GM23338 (cell line): ENCODE results near the gene NR3C1. TPM values are rescaled to one million over a fixed set of nuclear protein-coding genes. Genes with fewer than 3 reads are reported as not detected.

Experiments used
- ATAC-seq: fragments of 200-7000 bp; cut with Tn5 transposase; 3 replicates; pipeline ENCODE4 v1.9.1; 2020
- DNase-seq: peaks from one replicate; pipeline ENCODE4 v3.0.0-alpha.2; 2015; ENCODE audit warnings: low spot score
- H2AFZ ChIP-seq: fragments of 200-600 bp; sonication (generic); 2 replicates; pipeline ENCODE4 v1.8.0; 2016; ENCODE audit warnings: antibody characterized with exemption, mild to moderate bottlenecking, moderate library complexity
- H3F3A ChIP-seq: fragments of 200-600 bp; sonication (generic); replicated peaks from 2 replicates; pipeline ENCODE4 v1.8.0; 2017; ENCODE audit warnings: antibody characterized with exemption, mixed run types, low read depth
- H3K27ac ChIP-seq: fragments of 200-600 bp; sonication (generic); 2 replicates; pipeline ENCODE4 v1.6.1; 2016; ENCODE audit warnings: low read depth
- H3K27me3 ChIP-seq: fragments of 200-600 bp; sonication (generic); 2 replicates; pipeline ENCODE4 v1.8.0; 2016; ENCODE audit warnings: mild to moderate bottlenecking, mixed run types, moderate library complexity; ENCODE audit not compliant: insufficient read depth
- H3K36me3 ChIP-seq: fragments of 200-600 bp; sonication (generic); 2 replicates; pipeline ENCODE4 v1.8.0; 2016; ENCODE audit warnings: mild to moderate bottlenecking; ENCODE audit not compliant: insufficient read depth
- H3K4me1 ChIP-seq: fragments of 200-600 bp; sonication (generic); 2 replicates; pipeline ENCODE4 v1.8.0; 2016; ENCODE audit warnings: mild to moderate bottlenecking, moderate library complexity; ENCODE audit not compliant: insufficient read depth
- H3K4me2 ChIP-seq: fragments of 200-600 bp; sonication (generic); 2 replicates; pipeline ENCODE4 v1.7.1; 2017; ENCODE audit warnings: mixed run types
- H3K4me3 ChIP-seq: fragments of 200-600 bp; sonication (generic); 2 replicates; pipeline ENCODE4 v1.6.1; 2016; ENCODE audit warnings: mixed run types
- H3K79me2 ChIP-seq: fragments of 200-600 bp; sonication (generic); replicated peaks from 2 replicates; pipeline ENCODE4 v1.8.0; 2017; ENCODE audit warnings: mild to moderate bottlenecking; ENCODE audit not compliant: insufficient read depth
- H3K9me2 ChIP-seq: fragments of 200-600 bp; sonication (generic); 2 replicates; pipeline ENCODE4 v1.8.0; 2017; ENCODE audit not compliant: insufficient read depth
- H4K20me1 ChIP-seq: fragments of 200-600 bp; sonication (generic); replicated peaks from 2 replicates; pipeline ENCODE4 v1.8.0; 2017; ENCODE audit warnings: mild to moderate bottlenecking; ENCODE audit not compliant: insufficient read depth
- H3K27ac Mint-ChIP-seq: 2 replicates; pipeline ENCODE4 v1.8.0; 2020; ENCODE audit warnings: inconsistent platforms, mild to moderate bottlenecking, moderate library complexity, mixed read lengths
- H3K27me3 Mint-ChIP-seq: 3 replicates; pipeline ENCODE4 v1.8.0; 2022; ENCODE audit warnings: low read depth, mild to moderate bottlenecking, moderate library complexity, mixed read lengths, inconsistent platforms; ENCODE audit not compliant: insufficient read depth, poor library complexity
- H3K36me3 Mint-ChIP-seq: 3 replicates; pipeline ENCODE4 v1.8.0; 2021; ENCODE audit warnings: low read depth, mild to moderate bottlenecking, inconsistent platforms, moderate library complexity, mixed read lengths
- H3K4me1 Mint-ChIP-seq: 3 replicates; pipeline ENCODE4 v1.8.0; 2020; ENCODE audit warnings: mild to moderate bottlenecking, inconsistent platforms, mixed read lengths
- H3K4me3 Mint-ChIP-seq: 3 replicates; pipeline ENCODE4 v1.8.0; 2021; ENCODE audit warnings: moderate library complexity, mild to moderate bottlenecking, inconsistent platforms, mixed read lengths
- H3K9me3 Mint-ChIP-seq: 3 replicates; pipeline ENCODE4 v1.8.0; 2020; ENCODE audit warnings: moderate library complexity, mild to moderate bottlenecking, inconsistent platforms, mixed read lengths
- CREB1 ChIP-seq: fragments of 250-450 bp; sonication (Bioruptor Pico); IDR thresholded peaks from 2 replicates; pipeline ENCODE4 v1.5.0; 2020; ENCODE audit warnings: low read depth, mild to moderate bottlenecking, moderate library complexity
- CTCF ChIP-seq, 2 experiments: fragments of 200-600 bp in 1 of 2; sonication (generic) in 1 of 2; conservative IDR thresholded peaks; 2 replicates each; pipeline versions ENCODE4 v1.5.1 to v1.6.1; 2016 to 2017; ENCODE audit warnings: antibody characterized with exemption in 2 of 2, low read depth in 2 of 2, mild to moderate bottlenecking in 2 of 2, moderate library complexity in 1 of 2
- ETS1 ChIP-seq: IDR thresholded peaks from 2 replicates; pipeline ENCODE4 v1.6.1; 2016; ENCODE audit warnings: antibody characterized with exemption
- EZH2 ChIP-seq: fragments of 200-600 bp; sonication (generic); IDR thresholded peaks from one replicate; pipeline ENCODE4 v1.8.0; 2017; ENCODE audit warnings: antibody characterized with exemption, mild to moderate bottlenecking, low read depth; ENCODE audit not compliant: unreplicated experiment
- EZH2phosphoT487 ChIP-seq: fragments of 200-600 bp; sonication (generic); IDR thresholded peaks from one replicate; pipeline ENCODE4 v1.8.1; 2018; ENCODE audit warnings: antibody characterized with exemption; ENCODE audit not compliant: unreplicated experiment
- NANOG ChIP-seq: IDR thresholded peaks from 2 replicates; pipeline ENCODE4 v1.6.1; 2016; ENCODE audit warnings: antibody characterized with exemption, borderline replicate concordance
- POLR2AphosphoS5 ChIP-seq: IDR thresholded peaks from 2 replicates; pipeline ENCODE4 v1.6.1; 2016; ENCODE audit warnings: antibody characterized with exemption, low read depth
- REST ChIP-seq: IDR thresholded peaks from one replicate; pipeline ENCODE4 v1.6.1; 2018; ENCODE audit warnings: antibody characterized with exemption; ENCODE audit not compliant: unreplicated experiment
- ZNF114 ChIP-seq: fragments of 250-450 bp; sonication (Bioruptor Pico); IDR thresholded peaks from 2 replicates; pipeline ENCODE4 v1.5.0; 2020; ENCODE audit warnings: mild to moderate bottlenecking, moderate library complexity
- ZNF331 ChIP-seq: fragments of 250-450 bp; sonication (Bioruptor Pico); IDR thresholded peaks from 2 replicates; pipeline ENCODE4 v1.5.0; 2020; ENCODE audit warnings: low read depth, mild to moderate bottlenecking, moderate library complexity
- polyA plus RNA-seq: library from polyadenylated mRNA; unstranded; fragments of >200 nt; fragmentation: Nextera tagmentation; extraction: Ambion mirVana; gene quantifications from 2 replicates; pipeline ENCODE4 v1.2.1, GENCODE V29; 2016
- total RNA-seq: library from RNA; depleted of rRNA; stranded (reverse); fragments of >200 nt; shearing (Covaris generic); gene quantifications from 2 replicates; pipeline ENCODE4 v1.2.3, GENCODE V29; 2014

Gene NR3C1
- total and polyA plus RNA-seq, 2 experiments from 2014 or later: 1.2 to 4.6 TPM

- no peaks in the 10 kb centered on the region for H3K4me1 ChIP-seq
- H3F3A ChIP-seq: no peaks in the 10 kb centered on the region
- H2AFZ ChIP-seq: no peak overlapping the region
- H3K79me2 ChIP-seq: no peaks in the 10 kb centered on the region
- Mint-ChIP-seq H3K9me3 (no peaks in the 10 kb centered on the region; the same call in 1 of the 3 replicates), H3K36me3 (no peaks in the 10 kb centered on the region), H3K27me3 (peaks cover 6% of the 10 kb centered on the region), H3K4me1 (peaks cover 4% of the 10 kb centered on the region; the same call in 2 of the 3 replicates), H3K4me3 (no peak overlapping the region), H3K27ac (no peak overlapping the region)
- no peak overlapping the region for H3K4me3 ChIP-seq
- H3K36me3 ChIP-seq: no peaks in the 10 kb centered on the region
- no peaks in the 10 kb centered on the region for H4K20me1 ChIP-seq
- no peak overlapping the region for H3K27ac ChIP-seq
- H3K4me2 ChIP-seq: no peak overlapping the region
- TF ChIP-seq POLR2AphosphoS5 (no peak), ETS1 (no peak), EZH2 (no peak), NANOG (no peak), REST (no peak), CREB1 (no peak), CTCF (conservative IDR thresholded peaks at IDR 0.05; ENCODE audit: low read depth in 2 of 2) (no peak)
- H3K27me3 ChIP-seq: no peaks in the 10 kb centered on the region
- H3K9me2 ChIP-seq: 0 out of 2 replicates have a peak, but pooled peaks cover 5% of the 10 kb centered on the region
- no peak for ATAC-seq
- no peak for DNase-seq
These were observed 159.3 kb downstream of the NR3C1 start for GRCh38 chr5:143244000-143244736.

GRCh38 chr5:143243103-143243502 lies 160.4 kb downstream of the NR3C1 start:
- Histone ChIP-seq H3K27ac (no peak overlapping the region), H3K4me1 (no peaks in the 10 kb centered on the region), H3K27me3 (no peaks in the 10 kb centered on the region), H3K4me3 (no peak overlapping the region), H4K20me1 (no peaks in the 10 kb centered on the region), H3K36me3 (no peaks in the 10 kb centered on the region), H3K4me2 (no peak overlapping the region), H3K9me2 (0 out of 2 replicates have a peak, but pooled peaks cover 3% of the 10 kb centered on the region), H2AFZ (no peak overlapping the region), H3K79me2 (no peaks in the 10 kb centered on the region), H3F3A (no peaks in the 10 kb centered on the region)
- H3K4me3 Mint-ChIP-seq: no peak overlapping the region
- peaks cover 4% of the 10 kb centered on the region; the same call in 2 of the 3 replicates for H3K4me1 Mint-ChIP-seq
- peaks cover 5% of the 10 kb centered on the region for H3K27me3 Mint-ChIP-seq
- ATAC-seq (no peak), DNase-seq (no peak)
- H3K27ac Mint-ChIP-seq: no peak overlapping the region
- H3K9me3 Mint-ChIP-seq: no peaks in the 10 kb centered on the region; the same call in 1 of the 3 replicates
- H3K36me3 Mint-ChIP-seq: no peaks in the 10 kb centered on the region
- no peak for TF ChIP-seq POLR2AphosphoS5
- TF ChIP-seq ZNF331 (CRISPR knock-in tag): no peak
- TF ChIP-seq EZH2phosphoT487: no peak
- TF ChIP-seq ZNF114 (CRISPR knock-in tag): no peak
